ENCODE data around the gene RNF157.

- no peak for TF ChIP-seq CTCF (IDR thresholded peaks at IDR 0.05)
- TF ChIP-seq, protein P1, sequence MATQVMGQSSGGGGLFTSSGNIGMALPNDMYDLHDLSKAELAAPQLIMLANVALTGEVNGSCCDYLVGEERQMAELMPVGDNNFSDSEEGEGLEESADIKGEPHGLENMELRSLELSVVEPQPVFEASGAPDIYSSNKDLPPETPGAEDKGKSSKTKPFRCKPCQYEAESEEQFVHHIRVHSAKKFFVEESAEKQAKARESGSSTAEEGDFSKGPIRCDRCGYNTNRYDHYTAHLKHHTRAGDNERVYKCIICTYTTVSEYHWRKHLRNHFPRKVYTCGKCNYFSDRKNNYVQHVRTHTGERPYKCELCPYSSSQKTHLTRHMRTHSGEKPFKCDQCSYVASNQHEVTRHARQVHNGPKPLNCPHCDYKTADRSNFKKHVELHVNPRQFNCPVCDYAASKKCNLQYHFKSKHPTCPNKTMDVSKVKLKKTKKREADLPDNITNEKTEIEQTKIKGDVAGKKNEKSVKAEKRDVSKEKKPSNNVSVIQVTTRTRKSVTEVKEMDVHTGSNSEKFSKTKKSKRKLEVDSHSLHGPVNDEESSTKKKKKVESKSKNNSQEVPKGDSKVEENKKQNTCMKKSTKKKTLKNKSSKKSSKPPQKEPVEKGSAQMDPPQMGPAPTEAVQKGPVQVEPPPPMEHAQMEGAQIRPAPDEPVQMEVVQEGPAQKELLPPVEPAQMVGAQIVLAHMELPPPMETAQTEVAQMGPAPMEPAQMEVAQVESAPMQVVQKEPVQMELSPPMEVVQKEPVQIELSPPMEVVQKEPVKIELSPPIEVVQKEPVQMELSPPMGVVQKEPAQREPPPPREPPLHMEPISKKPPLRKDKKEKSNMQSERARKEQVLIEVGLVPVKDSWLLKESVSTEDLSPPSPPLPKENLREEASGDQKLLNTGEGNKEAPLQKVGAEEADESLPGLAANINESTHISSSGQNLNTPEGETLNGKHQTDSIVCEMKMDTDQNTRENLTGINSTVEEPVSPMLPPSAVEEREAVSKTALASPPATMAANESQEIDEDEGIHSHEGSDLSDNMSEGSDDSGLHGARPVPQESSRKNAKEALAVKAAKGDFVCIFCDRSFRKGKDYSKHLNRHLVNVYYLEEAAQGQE (IDR thresholded peaks at IDR 0.05) = no peak
Observed at GRCh38 chr17:76152591-76152990, 87.7 kb downstream of the RNF157 start.
